SU-DHL-6 (cell line): ENCODE results near the gene HOPX.

Source experiments
- H2AFZ ChIP-seq: fragments of 200-600 bp; sonication (generic); 2 replicates; pipeline ENCODE4 v1.6.1; 2014; ENCODE audit warnings: low read depth, mild to moderate bottlenecking, moderate library complexity, mixed read lengths, antibody characterized with exemption, low read length; ENCODE audit not compliant: severe bottlenecking
- H3F3A ChIP-seq: fragments of 200-600 bp; shearing (Covaris generic); 2 replicates; pipeline ENCODE4 v1.6.0; 2016; ENCODE audit warnings: antibody characterized with exemption, mild to moderate bottlenecking; ENCODE audit not compliant: insufficient read depth
- H3K27ac ChIP-seq: fragments of 200-600 bp; sonication (generic); 2 replicates; pipeline ENCODE4 v1.5.1; 2016; ENCODE audit warnings: low read depth, mild to moderate bottlenecking, low read length, moderate library complexity, mixed read lengths
- H3K27me3 ChIP-seq: fragments of 200-600 bp; sonication (generic), shearing (Covaris generic); 2 replicates; pipeline ENCODE4 v1.6.0; 2014; ENCODE audit warnings: mild to moderate bottlenecking, low read length
- H3K36me3 ChIP-seq: fragments of 200-600 bp; sonication (generic); 2 replicates; pipeline ENCODE4 v1.6.1; 2014; ENCODE audit warnings: mild to moderate bottlenecking, low read length, mixed read lengths
- H3K4me2 ChIP-seq: fragments of 300-600, 200-600 bp; shearing (Covaris generic), sonication (generic); 2 replicates; pipeline ENCODE4 v1.6.0; 2014; ENCODE audit warnings: low read length, low read depth, mild to moderate bottlenecking; ENCODE audit not compliant: poor library complexity, severe bottlenecking
- H3K4me3 ChIP-seq: fragments of 200-600 bp; sonication (generic); 2 replicates; pipeline ENCODE4 v1.5.1; 2014; ENCODE audit warnings: antibody characterized with exemption, low read length, mild to moderate bottlenecking, mixed read lengths; ENCODE audit not compliant: insufficient read depth, poor library complexity, severe bottlenecking
- H3K79me2 ChIP-seq: fragments of 200-600 bp; sonication (generic); 2 replicates; pipeline ENCODE4 v1.6.1; 2014; ENCODE audit warnings: mild to moderate bottlenecking, low read length, moderate library complexity; ENCODE audit not compliant: insufficient read depth
- H3K9ac ChIP-seq: fragments of 200-600 bp; sonication (generic); 2 replicates; pipeline ENCODE4 v1.7.0; 2014; ENCODE audit warnings: mild to moderate bottlenecking, low read length
- H3K9me2 ChIP-seq: fragments of 200-600 bp; sonication (generic); replicated peaks from 2 replicates; pipeline ENCODE4 v1.6.1; 2014; ENCODE audit warnings: low read length; ENCODE audit not compliant: insufficient read depth
- H3K9me3 ChIP-seq: fragments of 200-600 bp; sonication (generic); 2 replicates; pipeline ENCODE4 v1.6.1; 2014; ENCODE audit warnings: low read length, mixed read lengths; ENCODE audit not compliant: insufficient read depth
- H4K20me1 ChIP-seq: fragments of 200-600 bp; sonication (generic); 2 replicates; pipeline ENCODE4 v1.6.1; 2014; ENCODE audit warnings: low read depth, mild to moderate bottlenecking, antibody characterized with exemption, low read length, moderate library complexity, mixed read lengths
- EZH2phosphoT487 ChIP-seq: fragments of 200-600 bp; sonication (generic), shearing (Covaris generic); conservative IDR thresholded peaks from 2 replicates; pipeline ENCODE4 v1.6.1; 2018; ENCODE audit warnings: mild to moderate bottlenecking, antibody characterized with exemption, low read length, moderate library complexity, mixed read lengths
- TF ChIP-seq, protein P1 (sequence below): fragments of 200-600 bp; sonication (generic); IDR thresholded peaks from one replicate; pipeline ENCODE4 v1.5.1; 2017; ENCODE audit warnings: antibody characterized with exemption, mild to moderate bottlenecking, low read length, moderate library complexity; ENCODE audit not compliant: insufficient read depth, poor library complexity, severe bottlenecking

HOPX gene

DNA sequence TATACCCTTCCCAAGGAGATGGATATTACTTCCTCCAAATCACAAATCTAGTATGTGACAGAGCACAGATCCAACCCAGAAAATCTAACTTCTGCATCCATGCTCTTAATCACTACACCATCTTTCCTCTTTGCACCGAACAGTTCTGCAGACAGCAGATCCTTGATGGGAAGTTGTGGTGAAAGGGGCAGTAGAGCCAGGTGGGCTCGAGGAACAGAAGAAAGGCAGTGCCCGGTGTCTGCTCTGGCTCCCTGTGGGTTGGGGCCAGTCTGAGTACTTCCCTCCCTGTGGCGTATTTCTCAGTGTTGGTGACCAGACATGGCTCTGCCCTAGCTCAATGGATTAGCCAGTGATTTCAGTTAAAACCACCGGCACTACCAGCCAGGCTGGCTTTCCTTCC lies 15.3 kb downstream of the HOPX start:
- no peak overlapping the region for H3K9ac ChIP-seq
- H3K36me3 ChIP-seq = no peaks in the 10 kb centered on the region
- H4K20me1 ChIP-seq = no peaks in the 10 kb centered on the region
- H3K9me3 ChIP-seq = no peaks in the 10 kb centered on the region
- H3K27ac ChIP-seq = no peak overlapping the region
- no peaks in the 10 kb centered on the region for H3F3A ChIP-seq
- H3K9me2 ChIP-seq = no peaks in the 10 kb centered on the region
- H3K4me2 ChIP-seq = no peak overlapping the region
- TF ChIP-seq, protein P1, sequence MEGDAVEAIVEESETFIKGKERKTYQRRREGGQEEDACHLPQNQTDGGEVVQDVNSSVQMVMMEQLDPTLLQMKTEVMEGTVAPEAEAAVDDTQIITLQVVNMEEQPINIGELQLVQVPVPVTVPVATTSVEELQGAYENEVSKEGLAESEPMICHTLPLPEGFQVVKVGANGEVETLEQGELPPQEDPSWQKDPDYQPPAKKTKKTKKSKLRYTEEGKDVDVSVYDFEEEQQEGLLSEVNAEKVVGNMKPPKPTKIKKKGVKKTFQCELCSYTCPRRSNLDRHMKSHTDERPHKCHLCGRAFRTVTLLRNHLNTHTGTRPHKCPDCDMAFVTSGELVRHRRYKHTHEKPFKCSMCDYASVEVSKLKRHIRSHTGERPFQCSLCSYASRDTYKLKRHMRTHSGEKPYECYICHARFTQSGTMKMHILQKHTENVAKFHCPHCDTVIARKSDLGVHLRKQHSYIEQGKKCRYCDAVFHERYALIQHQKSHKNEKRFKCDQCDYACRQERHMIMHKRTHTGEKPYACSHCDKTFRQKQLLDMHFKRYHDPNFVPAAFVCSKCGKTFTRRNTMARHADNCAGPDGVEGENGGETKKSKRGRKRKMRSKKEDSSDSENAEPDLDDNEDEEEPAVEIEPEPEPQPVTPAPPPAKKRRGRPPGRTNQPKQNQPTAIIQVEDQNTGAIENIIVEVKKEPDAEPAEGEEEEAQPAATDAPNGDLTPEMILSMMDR = no peak
- H3K27me3 ChIP-seq = no peaks in the 10 kb centered on the region
- H2AFZ ChIP-seq = no peak overlapping the region
- H3K79me2 ChIP-seq = no peaks in the 10 kb centered on the region
- no peak overlapping the region for H3K4me3 ChIP-seq

- Histone ChIP-seq H3K4me3 (no peak overlapping the region), H3K9ac (no peak overlapping the region), H3K27ac (no peak overlapping the region), H2AFZ (no peak overlapping the region), H3K36me3 (no peaks in the 10 kb centered on the region), H3F3A (no peaks in the 10 kb centered on the region), H3K9me2 (no peaks in the 10 kb centered on the region), H4K20me1 (no peaks in the 10 kb centered on the region), H3K79me2 (no peaks in the 10 kb centered on the region), H3K4me2 (no peak overlapping the region), H3K9me3 (no peaks in the 10 kb centered on the region), H3K27me3 (no peaks in the 10 kb centered on the region)
- no peak for TF ChIP-seq EZH2phosphoT487
- TF ChIP-seq, protein P1 = no peak
These were observed 18.2 kb downstream of the HOPX start for GRCh38 chr4:56662782-56663468.

DNA sequence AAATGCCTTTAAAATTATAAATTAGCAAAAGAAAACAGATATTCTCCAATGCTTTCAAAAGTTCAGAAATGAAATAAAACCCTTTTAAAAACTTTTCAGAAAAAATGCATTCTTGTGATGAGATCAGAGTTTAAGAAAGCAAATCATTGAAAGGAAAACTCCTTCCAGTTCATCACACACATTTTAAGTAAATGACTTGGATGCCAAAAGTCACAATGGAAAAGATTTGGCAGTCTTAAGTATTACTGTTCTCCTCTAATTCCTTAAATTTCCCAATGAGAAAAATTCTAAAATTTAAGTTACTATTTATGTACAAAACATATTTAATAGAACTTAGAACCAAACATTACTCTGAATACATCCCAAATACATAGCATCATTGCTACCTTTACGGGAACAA lies 21.1 kb downstream of the HOPX start:
- no peak overlapping the region for H3K4me3 ChIP-seq
- no peaks in the 10 kb centered on the region for H3K9me3 ChIP-seq
- no peak overlapping the region for H2AFZ ChIP-seq
- no peak overlapping the region for H3K9ac ChIP-seq
- no peaks in the 10 kb centered on the region for H3K79me2 ChIP-seq
- H3K9me2 ChIP-seq = no peaks in the 10 kb centered on the region
- TF ChIP-seq, protein P1 = no peak
- no peak for TF ChIP-seq EZH2phosphoT487
- no peaks in the 10 kb centered on the region for H3K27me3 ChIP-seq
- H3K27ac ChIP-seq = no peak overlapping the region
- no peaks in the 10 kb centered on the region for H3F3A ChIP-seq
- H4K20me1 ChIP-seq = no peaks in the 10 kb centered on the region
- H3K36me3 ChIP-seq = no peaks in the 10 kb centered on the region
- no peak overlapping the region for H3K4me2 ChIP-seq
